Epithelial cell of prostate (primary cell): ENCODE measurements around the gene CPPED1.

Source experiments
- DNase-seq: peaks from one replicate; pipeline ENCODE4 v3.0.0-alpha.2; 2011; ENCODE audit warnings: low read depth, low spot score
- H3K27ac ChIP-seq: fragments of 450-650 bp; 2 replicates; pipeline ENCODE4 v1.5.1; 2017; ENCODE audit warnings: mild to moderate bottlenecking

Gene CPPED1

DNA sequence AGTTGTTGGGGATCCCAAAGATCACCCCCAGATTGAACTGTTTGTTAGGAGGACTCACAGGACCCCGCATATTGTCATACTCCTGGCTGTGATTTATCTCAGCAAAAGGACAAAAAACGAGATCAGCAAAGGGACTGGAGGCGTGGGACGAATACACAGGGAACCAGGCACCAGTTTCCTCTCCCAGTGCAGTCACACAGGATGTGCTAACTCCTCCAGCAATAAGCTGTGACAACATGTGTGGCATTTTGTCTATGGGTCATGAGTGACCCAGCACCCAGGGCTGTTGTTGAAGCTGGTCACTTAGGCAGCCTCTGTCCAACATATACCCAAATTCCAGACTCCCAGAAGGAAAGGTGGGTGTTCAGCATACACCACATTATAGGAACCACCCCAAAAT is 60.9 kb downstream of the CPPED1 start:
- DNase-seq, result no peak
- H3K27ac ChIP-seq, result no peak overlapping the region

DNA sequence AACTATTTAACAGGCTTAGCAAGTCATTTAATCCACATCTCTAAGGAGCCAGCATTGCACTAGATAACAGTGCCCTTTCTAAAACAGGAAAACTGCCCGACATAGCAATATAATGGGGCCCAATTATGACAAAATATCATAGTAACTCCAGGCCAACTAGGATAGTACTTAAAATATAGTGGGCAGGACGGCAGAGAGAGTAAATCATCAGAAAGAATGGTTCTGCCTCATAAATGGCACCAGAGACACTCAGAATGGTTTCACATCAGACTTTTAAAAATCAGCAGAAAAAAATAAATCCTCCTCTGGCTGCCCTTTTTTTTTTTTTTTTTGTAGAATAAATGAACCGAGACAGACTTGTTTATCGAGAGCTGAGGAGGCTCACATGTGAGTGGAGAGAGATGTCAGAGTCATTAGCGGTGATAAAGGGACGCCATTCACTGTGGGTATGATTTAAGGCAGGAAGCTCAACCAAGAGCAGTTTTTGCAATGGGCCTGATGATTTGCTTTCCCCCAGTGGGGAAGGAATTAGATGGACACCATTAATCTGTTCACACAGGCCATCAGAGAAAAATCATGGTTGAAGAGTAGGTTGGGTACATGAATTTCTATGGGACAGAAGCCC is 62.6 kb downstream of the CPPED1 start:
- no peak overlapping the region for H3K27ac ChIP-seq
- no peak for DNase-seq

DNA sequence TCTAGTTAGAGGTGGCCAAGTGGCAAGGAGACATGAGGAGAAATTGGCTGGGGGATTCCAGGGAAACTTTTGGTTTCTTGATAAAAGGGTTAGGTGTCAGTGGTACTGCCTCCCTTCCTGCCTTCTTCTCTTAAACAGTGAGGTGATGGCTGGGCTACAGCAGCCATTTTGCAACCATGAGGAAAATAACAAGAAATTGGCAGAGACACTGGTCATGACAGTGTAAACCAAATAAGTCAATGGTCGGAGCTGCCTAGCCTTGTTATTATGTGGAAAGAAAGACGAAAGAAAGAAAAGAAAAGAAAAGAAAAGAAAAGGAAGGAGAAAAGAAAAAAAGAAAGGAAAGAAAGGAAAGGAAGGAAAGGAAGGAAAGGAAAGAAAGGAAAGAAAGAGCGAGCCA is 63.9 kb downstream of the CPPED1 start:
- no peak for DNase-seq
- H3K27ac ChIP-seq, result no peak overlapping the region

DNA sequence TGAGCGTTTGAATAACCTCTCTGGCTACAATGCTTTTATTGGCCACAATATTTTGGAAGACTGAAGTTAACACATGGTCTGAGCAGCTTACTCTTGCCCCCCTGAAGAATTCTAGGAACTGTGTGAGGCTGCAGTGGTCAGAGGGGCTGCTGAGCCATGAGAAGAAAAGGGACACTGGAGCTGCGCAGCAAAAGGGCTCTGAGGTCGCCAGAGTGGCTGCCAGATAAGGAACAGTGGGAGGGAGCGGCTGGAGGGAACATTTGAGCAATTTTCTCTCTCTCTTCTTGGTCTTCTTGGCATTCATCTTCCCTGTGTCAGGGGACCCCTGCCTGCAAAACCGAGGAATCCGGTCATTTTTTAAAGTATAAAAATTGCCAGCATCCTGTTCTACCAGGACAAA is 66.1 kb downstream of the CPPED1 start:
- no peak overlapping the region for H3K27ac ChIP-seq
- no peak for DNase-seq

DNA sequence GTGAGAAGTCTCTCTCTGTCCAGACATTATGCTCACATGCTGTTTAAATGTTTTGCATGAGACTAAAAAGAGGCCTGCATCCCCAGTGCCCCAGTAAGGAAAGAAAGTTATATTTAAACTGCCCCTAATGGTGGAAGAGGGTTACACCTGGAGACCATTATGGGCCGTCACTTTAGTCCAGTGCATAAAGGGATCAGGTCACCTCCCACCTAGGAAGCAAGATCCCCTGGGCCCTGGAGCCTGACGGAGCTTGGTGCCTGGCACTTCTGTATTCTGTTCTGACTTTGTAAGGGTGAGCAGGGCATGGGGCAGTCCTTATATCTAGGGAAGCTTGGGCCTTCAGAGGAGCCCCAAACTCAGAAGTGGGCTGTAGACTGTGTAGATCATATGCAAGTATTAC is 67.9 kb downstream of the CPPED1 start:
- no peak for DNase-seq
- H3K27ac ChIP-seq, result no peak overlapping the region

DNA sequence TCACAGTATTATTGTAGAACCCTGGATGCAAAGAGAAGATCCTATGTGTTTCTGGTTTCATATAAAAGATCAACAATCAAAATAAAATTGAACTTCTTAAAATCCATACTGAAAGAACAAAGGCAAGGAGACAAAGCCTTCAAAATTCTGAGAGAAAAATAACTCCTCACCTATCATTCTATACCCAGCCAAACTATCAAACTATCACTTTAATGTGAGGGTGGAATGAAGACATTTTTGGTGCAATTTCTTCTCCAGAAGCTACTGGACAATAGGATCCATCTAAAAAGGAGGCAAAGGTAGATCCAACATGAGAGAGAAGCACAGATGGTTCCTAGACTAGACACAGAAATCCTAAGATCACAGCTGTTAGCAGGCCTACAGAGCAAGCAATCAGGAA is 71.1 kb downstream of the CPPED1 start:
- no peak overlapping the region for H3K27ac ChIP-seq
- no peak for DNase-seq

DNA sequence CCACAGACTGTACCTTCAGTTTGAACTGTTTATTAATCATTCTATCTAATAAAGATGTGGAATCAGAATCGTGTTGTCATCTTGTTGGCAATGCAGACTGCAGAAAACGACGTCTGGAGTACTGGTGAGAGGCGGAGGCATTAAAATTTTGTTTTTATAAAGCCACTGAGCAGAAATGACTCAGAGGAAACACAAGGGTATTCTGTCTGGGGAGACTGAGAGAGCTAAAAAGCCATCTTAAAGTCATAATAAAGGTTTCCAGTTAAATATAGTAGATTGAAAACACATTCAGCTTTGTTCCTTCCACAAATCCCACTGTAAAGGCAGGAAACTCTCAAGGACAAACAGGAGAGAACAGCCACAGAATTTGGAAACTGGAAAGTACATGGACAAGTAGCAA is 74.2 kb downstream of the CPPED1 start:
- no peak for DNase-seq

DNA sequence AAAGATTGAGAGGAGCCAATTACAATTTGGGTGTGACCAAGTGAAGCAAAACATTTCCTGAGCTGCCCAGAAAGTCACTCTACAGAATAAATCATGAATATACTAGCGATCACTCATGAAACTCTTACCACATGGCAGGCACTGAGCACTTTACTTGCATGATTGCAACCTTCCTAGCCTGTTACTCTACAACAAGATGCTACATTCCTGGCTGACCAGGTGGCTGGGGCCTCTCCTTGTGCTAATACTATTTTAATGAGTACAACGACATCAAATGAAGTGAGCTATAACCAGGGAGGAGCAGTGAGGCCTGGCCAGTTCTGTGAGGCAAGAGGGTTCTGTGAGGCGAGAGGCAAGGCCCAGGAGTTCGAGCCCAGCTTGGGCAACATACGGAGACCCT is 75.2 kb downstream of the CPPED1 start:
- no peak overlapping the region for H3K27ac ChIP-seq

More for the DNA sequence above, 74.2 kb downstream of the CPPED1 start:
- no peak overlapping the region for H3K27ac ChIP-seq

DNA sequence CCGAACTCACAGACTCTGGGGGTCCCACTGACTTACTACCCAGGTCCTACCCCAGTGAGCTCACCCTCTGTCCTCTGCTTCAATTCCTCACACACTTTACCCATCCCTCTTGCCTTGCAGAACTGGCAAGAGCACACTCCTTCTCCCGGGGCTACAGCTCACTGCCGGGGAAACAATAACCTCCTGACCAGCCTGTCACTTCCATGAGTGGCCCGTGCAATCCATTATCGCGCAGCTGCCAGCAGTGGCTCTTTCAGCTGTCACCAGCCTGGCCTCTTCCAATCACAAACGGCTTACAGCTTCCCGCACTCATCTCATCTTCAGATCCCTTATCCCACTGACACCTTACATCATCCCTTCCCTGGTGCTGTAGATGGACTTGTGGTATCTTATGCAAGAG is 79.5 kb downstream of the CPPED1 start:
- H3K27ac ChIP-seq, result no peak overlapping the region
- DNase-seq, result no peak

More for the DNA sequence above, 75.2 kb downstream of the CPPED1 start:
- DNase-seq, result no peak

DNA sequence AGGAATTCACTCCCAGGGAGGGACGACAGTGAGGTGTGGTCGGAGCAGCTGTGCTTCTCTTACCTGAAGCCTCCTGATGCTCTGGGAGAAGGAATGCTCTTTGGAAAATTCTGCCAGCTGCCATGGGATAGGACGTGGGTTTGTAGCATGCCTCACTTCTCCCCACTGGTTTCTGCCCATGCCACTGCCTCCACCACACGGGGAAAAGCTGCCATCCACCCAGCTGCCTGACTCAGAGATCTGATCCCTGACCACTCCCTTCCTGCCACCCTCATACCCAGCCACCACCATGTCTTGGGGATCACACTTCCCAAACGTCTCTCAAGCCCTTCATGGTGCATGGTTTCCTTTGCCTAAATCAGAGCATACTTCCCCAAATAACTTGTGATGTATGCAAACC is 80.0 kb downstream of the CPPED1 start:
- no peak overlapping the region for H3K27ac ChIP-seq
- DNase-seq, result no peak

DNA sequence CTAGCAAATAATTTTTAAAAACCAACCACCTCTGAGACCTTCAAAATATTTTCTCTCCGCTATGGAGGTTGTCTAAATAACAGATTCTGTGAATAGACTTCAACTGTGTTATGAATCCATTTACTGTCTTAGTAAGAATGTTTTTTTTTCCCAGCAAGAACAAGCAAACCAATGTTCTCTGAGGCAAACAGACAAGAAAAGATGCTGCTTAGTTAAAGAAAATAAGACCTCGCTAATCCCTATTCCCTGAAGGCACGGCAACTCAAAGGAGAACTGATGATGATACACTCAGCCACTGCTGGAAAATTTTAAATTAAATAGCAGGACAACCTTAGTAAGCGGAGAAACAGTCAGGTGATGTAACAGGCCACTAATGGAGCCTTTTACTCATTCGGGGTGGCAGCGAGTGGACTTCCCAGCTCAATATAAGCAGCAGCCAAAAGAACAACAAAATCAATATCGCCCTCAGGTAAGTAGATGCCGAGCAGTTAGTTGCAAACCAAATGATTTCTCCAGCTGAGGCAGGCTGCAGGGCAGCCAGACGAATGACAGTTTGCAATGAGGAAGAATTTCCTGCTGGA is 81.8 kb downstream of the CPPED1 start:
- no peak overlapping the region for H3K27ac ChIP-seq
- no peak for DNase-seq

DNA sequence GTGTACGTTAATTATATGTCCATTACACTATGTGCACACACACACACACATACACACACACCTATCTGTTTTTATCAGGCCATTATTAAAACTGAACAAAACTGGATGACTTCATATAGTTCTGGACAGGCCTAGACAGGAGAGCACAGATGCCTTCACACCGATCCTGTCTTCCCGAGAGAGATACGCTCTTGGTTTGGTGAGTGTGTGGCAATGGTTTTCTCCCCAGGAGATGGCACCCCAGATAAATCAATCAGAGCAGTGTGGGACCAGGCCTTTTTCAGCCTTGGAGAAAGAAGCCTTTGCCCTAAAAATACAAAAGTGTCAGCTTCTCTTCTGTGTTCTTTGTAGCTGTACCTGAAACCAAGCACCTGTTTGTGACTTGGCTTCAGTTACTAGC is 83.7 kb downstream of the CPPED1 start:
- H3K27ac ChIP-seq, result no peak overlapping the region
- no peak for DNase-seq

DNA sequence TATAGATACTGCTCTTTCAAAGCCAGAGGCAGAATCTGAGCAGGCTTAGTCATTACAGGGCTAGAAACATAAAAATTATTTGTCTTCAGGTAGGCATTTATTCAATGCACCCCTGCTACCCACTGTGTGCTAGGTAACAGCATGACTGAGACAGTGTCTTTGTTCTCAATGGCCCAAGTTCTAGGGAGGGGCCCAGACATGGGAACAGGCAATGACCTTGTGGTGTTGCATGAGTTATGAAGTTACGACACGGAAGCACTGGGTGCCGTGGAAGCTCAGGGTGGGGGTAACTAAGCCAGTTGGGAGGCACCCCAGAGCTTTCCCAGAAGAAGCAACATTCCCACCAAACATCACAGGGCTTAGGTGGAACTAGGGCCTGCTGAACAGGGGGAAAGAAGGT is 87.0 kb downstream of the CPPED1 start:
- H3K27ac ChIP-seq, result no peak overlapping the region
- DNase-seq, result no peak

DNA sequence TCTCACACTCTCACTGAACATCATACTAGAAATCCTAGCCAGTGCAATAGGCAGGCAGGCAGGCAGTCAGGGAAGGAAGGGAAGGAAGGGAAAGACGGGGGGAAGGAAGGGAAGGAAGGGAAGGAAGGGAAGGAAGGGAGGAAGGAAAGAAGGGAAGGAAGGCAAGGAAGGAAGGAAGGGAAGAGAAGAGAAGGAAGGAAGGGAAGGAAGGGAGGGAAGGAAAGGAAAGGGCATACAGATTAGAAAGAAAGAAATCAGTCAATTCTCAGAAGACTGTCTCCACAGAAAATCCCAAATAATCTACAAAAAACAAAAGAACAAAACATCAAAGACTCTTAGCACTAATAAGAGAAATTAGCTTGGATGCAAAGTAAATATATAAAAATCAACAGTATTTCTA is 93.9 kb downstream of the CPPED1 start:
- no peak for DNase-seq
- H3K27ac ChIP-seq, result no peak overlapping the region

DNA sequence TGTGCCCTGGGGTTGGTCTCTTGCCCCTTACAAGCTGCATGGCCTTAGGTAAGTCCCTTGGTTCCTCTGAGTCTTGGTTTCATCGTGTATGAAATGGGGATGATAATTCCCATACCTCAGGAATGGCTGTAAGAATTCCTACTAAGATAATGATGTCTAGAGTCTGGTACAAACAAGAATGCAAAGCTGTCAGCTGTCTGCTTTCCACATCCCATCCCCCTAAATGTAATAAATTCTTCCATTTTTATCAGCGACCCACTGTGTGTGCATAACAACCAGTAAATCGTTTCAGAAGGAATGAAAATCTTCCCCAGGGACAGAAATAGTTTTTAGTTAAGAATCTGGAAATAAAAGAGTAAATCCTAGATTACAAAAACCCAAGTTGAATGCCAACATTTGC is 95.4 kb downstream of the CPPED1 start:
- H3K27ac ChIP-seq, result no peak overlapping the region
- no peak for DNase-seq

DNA sequence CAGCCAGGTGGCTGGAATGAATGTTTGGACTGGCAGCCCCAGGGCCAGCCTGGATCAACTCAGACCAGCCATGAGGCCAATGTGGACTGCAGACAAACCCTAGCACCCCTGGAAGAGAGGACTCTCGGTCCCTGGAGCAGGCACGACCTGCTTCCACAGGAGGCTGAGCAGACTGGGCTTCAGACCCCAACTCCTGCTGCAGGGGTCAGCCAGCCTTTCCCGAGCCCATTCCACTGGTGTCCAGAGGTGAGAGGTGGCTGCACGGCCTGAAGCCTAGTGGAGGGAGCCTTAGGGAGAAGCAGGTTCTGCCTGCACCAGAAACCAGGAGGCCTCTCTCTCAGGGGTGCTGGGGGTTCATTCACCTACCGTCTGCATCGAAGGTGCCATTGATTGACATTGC is 97.1 kb downstream of the CPPED1 start:
- no peak for DNase-seq
- H3K27ac ChIP-seq, result no peak overlapping the region

DNA sequence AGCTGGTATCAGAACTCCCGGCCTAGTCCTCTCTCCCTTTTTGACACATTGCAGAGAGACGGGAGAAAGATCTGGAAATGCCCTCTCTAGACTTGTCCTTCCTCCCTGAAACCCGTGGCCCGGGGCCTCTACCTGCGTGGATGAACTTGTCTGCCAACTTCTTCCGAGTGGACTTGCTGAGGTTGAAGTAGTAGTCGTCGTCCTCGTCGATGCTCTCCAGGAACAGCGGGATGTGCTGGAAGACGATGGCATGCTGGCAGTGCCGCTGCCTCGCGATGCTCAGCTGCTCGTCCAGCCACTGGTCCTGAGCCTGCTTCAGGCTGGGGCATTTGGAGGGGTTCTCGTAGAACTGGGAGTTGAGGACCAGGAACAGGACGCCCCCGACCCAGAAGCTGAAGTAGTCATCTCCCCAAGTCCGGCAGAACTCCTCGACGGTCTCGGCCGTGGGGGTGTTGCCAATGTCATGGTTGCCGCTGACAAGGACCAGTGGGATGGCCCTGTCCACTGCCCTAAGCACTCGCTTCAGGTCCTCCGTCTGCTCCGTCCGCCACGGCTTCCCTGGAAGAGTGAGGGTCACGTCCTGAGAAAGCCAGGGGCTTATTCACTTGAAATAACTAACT is 99.1 kb downstream of the CPPED1 start:
- no peak overlapping the region for H3K27ac ChIP-seq
- no peak for DNase-seq

DNA sequence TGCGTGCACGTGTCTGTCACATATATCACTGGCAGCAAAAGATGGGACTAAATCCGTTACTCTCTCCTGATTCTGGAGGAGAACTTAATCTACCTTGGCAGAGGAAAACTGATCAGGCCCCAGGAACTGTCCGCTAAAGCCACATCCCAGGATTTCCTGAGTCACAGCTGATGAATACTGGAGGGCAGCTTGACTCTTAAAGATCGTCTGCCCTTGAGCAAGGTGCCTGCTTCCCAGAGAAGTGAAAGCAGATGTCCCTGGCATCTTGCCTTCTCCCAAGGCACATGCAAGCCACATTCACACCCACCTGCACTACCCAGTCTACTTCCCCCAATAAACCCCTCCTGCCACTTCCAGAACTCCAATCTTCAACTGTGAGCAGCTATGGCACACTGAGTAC is 99.8 kb downstream of the CPPED1 start:
- H3K27ac ChIP-seq, result no peak overlapping the region
- no peak for DNase-seq

DNA sequence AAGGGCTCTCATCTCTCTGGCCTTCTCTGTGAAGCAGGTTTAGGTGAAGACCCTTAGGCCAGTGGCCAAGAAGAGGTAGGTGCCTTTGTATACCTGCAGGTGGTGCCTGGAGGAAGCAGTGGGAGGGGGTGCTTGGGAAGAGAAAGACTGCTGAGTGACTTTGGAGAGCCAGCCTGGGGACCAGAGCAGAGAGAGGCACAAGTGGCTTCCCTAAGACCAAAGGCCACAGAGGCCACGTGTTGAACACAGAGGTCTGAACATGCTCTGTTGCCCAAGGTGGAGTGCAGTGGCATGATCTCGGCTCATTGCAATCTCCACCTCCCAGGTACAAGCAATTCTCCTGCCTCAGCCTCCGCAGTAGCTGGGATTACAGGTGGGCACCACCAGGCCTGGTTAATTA is 103.5 kb downstream of the CPPED1 start:
- no peak overlapping the region for H3K27ac ChIP-seq
- no peak for DNase-seq

DNA sequence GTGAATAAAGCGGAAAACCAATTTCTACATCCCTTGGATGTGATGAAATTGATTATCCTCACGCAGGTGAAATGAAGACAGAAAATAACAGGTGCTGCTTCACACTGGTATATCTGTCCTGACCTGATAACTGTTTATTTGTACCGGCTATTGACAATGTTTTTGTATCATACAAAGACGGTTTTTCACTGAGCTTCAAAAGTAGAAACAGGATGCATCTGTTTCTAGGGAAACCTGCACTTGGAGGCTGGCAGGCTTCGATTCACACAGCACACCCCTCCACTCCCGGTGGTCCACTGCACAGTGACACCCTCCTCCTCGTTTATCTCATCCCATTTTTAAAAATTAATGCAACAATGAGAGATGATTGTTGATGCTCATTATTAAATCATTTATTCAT is 104.5 kb downstream of the CPPED1 start:
- no peak overlapping the region for H3K27ac ChIP-seq
- DNase-seq, result no peak

DNA sequence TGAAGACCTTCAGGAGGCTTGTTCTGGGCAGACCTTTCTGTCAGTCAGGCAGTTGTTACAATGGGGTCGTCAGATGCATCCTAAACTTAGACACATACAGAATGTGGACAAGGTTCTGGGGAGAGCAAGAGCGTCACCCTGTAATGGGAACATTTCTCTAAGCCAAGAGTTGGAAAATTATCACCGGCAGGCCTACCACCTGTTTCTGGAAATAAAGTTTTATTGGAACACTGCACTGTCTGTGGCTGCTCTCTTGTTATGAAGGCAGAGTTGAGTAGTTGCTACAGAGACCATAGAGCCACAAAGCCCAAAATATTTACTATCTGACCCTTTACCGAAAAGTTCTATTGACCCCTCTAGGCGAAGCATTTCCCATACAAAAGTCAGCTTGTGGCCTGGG is 106.2 kb downstream of the CPPED1 start:
- no peak overlapping the region for H3K27ac ChIP-seq
- no peak for DNase-seq

DNA sequence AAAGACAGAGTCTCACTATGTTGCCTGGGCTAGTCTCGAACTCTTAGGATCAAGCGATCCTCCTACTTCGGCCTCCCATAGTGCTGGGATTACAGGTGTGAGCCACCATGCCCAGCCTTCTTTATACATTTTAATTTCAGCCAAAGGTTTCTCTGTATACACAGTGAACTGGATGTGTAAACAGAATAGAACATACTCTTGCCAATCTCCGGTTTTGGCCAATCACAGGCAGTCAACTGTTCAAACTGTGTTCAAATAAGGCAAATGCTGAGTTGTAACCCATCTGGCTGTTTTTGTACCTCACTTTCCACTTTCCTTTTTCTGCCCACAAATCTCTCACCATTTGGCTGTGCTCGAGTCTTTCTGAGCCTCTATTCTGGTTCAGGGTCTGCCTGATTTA is 108.2 kb downstream of the CPPED1 start:
- DNase-seq, result no peak
- H3K27ac ChIP-seq, result no peak overlapping the region
